HG02852 (cell line): ENCODE measurements around the gene PPFIA3.
"Not testable (repeated sequence)": the region's sequence is repeated elsewhere in the genome, so short reads cannot be mapped to it uniquely, and the experiment has no call there.

ENCODE experiments used
- ATAC-seq: cut with Tn5 transposase; IDR thresholded peaks from one replicate; pipeline ENCODE4 v1.9.1; 2021; ENCODE audit warnings: mild to moderate bottlenecking, moderate library complexity; ENCODE audit not compliant: unreplicated experiment

Gene PPFIA3

DNA sequence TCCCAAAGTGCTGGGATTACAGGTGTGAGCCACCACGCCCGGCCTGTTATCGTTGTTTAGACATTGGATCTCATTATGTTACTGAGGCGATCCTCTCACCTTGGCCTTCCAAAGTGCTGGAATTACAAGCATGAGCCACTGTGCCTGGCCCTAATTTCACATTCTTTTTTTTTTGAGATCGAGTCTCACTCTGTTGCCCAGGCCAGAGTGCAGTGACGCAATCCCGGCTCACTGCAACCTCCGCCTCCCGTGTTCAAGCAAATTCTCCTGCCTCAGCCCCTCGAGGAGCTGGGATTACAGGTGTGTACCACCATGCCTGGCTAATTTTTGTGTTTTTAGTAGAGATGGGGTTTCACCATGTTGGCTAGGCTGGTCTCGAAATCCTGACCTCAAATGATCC is 3.9 kb downstream of the PPFIA3 start:
- not testable (repeated sequence) for ATAC-seq

DNA sequence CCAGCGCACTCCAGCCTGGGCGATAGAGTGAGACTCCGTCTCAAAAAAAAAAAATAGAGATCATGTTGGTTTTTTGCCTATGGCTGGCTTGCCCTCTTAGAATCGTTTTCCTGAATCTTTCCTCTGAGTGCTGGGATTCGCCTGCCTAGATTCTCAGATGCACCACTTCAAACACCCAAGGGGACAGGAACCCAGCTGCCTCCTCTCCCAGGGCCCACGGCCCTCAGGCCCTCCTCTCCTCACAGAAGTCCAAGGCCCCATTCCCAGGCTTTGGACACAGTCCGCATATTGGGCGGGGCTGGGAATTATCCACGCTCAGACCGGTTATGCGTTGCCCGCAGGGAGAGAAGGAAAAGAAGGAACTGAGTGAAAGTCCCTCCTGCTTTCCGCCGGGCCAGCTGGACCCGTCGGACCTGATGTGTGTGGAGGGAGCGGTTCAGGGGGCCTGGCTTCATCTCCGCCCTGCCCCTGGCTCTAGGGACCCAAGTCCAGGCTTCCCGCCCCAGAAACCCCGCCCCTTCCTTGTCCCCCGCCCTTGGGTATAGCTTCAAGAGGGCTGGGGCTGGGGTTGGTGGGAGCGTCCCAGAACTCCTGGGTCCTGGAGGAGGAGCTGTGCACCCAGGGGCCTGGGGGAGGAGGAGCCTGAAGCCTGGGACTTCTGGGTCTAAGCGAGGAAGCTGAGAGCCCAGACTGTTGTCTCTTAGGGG is 5.8 kb downstream of the PPFIA3 start:
- ATAC-seq = no peak

DNA sequence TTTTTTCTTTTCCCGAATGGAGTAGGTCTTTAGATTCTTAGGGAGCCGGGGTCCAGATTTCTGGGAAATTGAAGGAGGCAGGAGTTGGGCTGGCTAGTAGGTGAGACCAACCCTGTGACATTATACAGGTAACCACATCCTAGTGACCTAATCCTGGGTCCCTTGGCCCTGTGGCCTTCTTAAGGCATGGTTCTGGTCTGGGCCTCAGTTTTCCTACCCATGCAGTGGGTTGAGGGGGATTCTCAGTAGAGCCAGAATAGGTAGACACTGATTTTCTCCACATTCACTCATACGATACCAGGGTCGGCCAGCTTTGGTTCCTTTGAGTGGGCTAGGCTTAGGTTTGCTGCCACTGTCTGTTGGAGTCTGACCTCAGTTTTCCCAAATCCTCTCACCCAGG is 7.2 kb downstream of the PPFIA3 start:
- ATAC-seq = no peak

DNA sequence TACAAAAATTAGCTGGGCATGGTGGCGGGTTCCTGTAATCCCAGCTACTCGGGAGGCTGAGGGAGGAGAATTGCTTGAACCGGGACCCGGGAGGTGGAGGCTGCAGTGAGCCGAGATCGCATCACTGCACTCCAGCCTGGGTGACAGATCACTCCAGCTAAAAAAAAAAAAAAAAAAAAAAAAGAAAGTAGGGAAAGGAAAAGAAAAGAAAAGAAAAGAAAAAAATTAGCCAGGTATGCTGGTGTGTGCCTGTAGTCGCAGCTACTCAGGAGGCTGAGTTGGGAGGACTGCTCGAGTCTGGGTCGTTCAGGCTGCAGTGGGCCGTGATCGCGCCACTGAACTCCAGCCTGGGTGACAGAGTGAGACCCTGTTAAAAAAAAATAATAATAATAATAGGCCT is 7.9 kb downstream of the PPFIA3 start:
- ATAC-seq = not testable (repeated sequence)

DNA sequence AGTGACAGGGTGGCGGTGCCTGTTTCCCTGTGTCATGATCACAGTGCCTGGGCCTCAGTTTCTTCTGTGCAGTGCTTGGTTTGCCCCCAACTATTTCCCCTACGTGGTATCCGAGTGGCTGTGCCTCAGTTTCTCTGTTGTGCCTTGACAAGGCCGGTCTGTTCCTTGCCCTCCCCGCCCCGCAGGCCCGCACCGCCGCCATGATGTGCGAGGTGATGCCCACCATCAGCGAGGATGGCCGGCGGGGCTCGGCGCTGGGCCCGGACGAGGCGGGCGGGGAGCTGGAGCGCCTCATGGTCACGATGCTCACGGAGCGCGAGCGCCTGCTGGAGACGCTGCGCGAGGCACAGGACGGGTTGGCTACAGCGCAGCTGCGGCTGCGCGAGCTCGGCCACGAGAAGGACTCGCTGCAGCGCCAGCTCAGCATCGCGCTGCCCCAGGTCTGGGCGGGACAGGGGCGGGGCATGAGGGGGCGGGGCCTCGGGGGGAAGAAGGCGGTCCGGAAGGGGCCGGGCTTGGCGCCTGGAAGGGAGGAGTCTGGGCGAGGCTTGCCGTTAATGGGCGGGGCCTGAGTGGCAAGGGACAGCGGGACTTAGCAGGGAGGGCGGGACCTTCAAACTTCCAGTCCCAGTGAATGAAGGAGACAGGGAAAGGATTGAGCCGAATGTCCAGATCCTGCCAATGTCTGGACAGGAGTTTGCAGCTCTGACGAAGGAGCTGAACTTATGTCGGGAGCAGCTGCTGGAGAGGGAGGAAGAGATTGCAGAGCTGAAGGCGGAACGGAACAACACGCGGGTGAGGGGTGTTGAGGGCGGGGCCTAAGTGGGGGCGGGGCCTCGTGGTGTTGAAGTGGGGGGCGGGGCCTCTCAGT is 8.6 kb downstream of the PPFIA3 start:
- peak; percentile 91 for ATAC-seq

DNA sequence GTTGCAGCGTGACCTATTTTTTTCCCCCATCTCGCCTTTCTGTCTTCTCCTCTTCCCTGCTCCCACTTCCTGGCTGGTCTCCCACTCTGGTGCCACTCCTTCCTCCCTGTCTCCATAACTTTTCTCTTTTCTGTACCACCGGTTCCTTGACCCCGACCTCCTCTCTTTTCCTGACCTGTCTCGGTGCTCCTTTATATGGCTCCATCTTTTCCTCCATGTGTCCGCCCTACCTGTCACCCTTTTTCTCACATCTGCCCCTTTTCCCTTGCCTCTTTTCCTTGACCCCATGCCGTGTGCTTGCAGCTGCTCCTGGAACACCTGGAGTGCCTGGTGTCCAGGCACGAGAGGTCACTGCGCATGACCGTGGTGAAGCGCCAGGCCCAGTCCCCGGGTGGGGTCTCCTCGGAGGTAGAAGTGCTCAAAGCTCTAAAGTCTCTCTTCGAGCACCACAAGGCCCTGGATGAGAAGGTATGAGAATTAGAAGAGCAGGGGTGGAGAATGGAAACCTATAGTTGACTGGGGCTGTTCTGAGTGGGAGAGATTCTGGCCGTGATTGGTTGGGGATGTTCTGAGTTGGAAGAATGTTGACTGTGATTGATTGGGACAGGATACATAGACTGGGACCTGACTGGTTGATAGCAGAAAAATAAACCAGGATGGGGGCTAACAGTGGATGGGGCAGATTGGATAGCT is 9.3 kb downstream of the PPFIA3 start:
- ATAC-seq = no peak

DNA sequence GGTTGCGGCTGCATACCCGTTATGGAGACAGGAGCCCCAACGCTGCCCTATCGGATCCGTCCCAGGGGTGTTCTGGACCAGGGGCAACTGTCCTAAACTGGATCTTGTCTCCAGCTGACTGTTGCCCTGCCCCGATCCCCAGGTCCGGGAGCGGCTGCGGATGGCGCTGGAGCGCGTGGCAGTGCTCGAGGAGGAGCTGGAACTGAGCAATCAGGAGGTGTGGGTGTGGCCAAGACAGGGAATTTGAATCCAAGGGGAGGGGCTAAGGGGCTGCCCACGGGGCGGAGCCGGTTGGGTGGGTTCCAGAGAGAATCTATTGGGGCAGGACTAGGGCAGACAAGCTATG is 9.9 kb downstream of the PPFIA3 start:
- no peak for ATAC-seq

DNA sequence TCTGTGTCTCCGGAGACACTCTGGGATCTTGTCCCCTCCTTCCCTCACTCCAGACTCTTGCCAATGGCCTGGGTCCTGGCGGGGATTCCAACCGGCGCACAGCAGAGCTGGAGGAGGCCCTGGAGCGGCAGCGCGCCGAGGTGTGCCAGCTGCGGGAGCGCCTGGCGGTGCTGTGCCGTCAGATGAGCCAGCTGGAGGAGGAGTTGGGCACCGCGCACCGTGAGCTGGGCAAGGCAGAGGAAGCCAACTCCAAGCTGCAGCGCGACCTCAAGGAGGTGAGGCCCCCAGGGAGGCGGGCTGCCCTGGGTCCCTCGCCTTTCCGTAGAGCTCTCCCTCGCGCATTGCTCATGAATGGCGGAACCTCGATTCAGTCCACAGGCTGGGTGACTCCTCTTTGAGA is 11.0 kb downstream of the PPFIA3 start:
- ATAC-seq = no peak

DNA sequence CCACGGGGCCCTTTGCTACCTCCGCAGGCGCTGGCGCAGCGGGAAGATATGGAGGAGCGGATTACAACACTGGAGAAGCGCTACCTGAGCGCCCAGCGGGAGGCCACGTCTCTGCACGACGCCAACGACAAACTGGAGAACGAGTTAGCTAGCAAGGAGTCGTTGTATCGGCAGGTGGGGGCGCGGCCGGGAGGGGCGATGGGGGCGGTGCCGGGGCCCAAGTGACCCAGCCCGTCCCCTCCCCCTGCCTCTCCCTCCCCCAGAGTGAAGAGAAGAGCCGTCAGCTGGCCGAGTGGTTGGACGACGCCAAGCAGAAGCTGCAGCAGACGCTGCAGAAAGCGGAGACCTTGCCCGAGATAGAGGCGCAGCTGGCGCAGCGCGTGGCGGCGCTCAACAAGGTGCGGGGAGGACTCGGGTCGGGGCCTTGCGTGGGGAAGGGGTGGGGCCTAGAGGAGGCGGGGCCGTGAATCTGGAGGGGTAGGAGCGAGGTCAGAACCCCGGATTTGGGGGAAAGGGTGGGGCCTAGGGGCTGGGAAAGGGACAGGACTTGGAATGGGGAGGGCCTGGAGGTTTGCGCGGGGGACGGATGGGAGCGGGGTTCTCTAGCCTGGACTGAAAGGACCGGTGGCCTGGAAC is 13.7 kb downstream of the PPFIA3 start:
- ATAC-seq = no peak

DNA sequence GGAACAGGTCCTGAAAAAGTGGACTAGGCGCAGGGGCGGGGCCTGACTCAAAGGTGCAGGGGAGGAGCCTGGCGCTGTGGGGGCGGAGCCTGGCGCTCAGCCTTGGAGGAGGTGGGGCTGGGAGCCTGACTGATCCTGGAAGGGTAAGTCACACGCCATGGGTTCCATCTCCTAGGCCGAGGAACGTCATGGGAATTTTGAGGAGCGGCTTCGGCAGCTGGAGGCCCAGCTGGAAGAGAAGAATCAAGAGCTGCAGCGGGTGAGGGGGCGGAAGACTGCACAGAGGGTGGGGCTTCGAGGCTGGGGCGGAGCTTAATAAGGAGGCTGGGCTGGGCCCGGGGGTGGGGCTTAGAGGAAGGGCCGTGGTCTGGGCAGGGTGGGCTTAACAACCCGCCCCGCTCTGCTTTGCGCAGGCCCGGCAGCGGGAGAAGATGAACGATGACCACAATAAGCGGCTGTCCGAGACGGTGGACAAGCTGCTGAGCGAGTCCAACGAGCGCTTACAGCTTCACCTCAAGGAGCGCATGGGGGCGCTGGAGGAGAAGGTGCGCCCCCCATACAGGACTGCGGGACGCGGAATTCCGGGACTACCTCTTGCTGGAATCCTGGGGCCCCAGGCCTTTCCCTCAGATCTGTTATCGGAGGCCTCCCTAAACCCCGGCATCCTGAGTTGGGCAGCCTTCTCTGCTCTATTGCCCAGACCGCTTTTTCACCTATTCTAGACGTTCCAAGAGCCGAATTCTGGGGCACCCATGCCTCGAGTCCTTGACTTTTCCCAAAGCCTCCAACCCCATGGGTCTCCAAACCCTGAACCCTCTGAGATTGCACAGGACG is 14.5 kb downstream of the PPFIA3 start:
- no peak for ATAC-seq

DNA sequence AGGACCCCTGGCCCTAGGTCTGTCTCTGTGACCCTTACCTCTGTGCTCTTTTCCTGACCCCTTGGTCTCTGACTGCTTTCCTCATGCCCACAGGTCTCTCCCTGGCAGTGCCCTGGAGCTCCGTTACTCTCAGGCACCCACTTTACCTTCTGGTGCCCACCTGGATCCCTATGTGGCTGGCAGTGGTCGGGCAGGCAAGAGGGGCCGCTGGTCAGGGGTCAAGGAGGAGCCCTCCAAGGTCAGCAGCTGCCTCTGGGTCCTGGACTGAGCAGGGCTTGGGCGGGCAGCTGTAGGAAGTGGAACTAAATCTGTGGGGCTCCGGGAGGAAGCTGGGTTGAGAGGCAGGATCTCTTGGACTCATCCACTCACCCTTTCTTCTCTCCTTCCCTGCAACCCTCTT is 16.3 kb downstream of the PPFIA3 start:
- ATAC-seq = no peak

DNA sequence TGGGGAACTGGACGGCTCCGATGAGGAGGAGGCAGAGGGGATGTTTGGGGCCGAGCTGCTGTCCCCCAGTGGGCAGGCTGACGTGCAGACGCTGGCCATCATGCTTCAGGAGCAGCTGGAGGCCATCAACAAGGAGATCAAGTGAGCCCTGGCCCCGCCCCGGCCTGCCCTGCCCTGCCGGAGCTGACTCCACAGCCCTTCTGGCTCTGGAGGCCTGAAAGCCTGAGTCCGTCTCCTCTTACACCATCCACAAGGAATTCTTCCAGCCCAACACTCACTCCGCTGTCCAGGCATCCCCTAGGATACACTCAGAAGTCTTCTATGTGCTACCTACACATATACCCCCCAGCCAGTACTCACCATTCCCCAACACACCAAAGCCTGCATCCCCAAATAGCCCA is 17.4 kb downstream of the PPFIA3 start:
- ATAC-seq = no peak

DNA sequence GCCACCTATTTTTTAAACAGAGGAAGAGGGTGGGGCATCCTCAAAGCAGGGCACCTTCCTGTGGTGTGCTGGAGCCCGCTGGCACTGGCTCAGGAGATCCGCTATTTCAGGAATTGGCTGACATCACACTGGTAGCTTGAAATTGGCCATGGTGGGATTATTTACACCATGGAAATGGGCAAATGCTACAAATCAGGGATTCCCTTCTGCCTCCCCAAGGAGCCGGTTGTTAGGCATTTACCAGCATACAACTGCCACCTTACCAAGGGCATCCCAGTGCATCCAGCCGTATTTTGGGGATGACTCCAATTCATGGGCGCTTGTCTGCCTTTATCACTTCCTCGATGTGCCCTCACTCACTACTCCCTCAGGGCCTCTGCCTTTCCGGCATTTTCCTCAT is 21.6 kb downstream of the PPFIA3 start:
- ATAC-seq = no peak

DNA sequence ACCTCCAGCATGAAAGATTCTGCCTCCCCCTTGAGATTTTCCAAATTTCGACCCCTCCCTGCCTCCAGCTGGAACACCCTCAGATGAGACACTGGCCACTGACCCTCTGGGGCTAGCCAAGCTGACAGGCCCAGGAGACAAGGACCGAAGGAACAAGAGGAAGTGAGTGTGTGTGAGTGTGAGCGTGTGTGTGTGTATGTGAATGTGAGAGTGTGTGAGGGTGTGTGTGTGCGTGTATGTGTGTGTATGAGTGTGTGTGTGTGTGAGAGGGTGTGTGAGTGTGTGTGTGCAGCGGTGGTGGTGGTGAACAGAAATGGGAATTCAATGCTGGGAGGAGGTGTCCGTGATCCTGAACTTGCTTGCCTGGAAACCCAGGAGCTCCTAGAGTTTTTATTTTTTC is 22.0 kb downstream of the PPFIA3 start:
- no peak for ATAC-seq

DNA sequence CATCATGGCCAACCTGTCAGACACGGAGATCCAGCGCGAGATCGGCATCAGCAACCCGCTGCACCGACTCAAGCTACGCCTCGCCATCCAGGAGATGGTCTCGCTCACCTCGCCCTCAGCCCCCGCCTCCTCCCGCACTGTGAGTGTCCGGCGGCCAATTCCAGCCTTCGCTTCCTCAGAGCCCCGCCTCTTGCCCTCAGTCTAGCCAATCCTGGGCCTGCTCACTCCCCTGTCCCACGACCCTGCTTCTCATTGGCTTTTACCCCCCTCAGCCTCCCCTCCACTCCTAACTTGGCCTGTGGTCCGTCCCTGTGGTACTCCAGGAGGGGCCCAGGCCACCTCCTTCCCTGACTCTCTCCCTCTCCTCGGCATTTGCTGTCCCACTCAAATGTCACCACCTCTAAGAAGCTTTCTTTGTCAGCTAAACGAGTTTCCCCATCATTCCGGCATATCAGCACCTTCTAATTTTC is 23.6 kb downstream of the PPFIA3 start:
- ATAC-seq = no peak

DNA sequence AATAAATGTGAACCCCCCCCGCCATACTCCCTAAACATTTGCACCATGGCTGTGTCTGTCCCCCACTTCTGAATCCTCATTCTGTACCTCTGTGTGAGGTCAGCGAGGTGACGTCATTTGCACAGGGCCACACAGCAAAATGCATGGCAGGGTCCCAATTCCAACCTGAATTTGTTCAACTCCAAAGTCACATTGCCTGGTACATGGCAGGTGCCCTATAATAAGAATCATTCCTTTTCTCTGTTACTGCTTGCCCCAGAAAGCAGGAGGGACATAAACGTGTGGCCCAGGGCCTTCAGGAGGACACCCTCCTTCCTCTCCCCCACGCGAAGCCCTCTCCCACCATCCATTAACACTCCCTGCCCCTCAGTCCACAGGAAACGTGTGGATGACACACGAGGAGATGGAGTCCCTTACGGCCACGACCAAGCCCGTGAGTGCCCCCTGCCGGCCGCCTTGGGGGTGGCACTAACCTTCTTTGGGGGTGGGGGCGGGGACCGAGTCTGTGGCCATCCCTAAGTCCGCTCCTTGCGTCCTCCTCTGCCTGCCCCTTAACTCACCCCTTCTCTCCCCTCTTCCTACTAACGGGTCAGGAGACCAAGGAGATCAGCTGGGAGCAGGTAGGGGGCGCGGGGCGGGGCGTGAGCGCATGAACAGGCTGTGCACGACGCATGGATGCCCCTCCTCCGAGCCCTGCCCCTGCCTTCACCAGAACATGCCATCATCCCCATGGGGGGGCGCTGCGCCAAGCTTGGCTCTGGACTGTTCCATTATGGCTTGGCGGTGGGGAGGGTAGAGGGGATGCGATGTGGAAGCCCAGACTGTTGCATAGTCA is 26.4 kb downstream of the PPFIA3 start:
- ATAC-seq = no peak

DNA sequence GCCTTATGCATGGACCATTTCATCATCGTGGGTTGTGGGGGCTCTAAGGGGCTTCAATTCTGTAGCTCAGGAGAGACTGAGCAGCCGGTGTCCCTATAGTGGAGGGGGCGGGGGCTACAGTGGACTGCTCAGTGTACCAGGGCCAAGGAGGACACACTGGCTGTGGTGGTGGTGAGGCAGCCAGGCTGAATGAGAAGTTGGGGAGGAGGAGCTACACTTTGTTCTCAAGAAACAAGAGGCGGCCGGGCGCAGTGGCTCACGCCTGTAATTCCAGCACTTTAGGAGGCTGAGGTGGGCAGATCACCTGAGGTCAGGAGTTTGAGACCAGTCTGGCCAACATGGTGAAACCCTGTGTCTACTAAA is 27.0 kb downstream of the PPFIA3 start:
- not testable (repeated sequence) for ATAC-seq

DNA sequence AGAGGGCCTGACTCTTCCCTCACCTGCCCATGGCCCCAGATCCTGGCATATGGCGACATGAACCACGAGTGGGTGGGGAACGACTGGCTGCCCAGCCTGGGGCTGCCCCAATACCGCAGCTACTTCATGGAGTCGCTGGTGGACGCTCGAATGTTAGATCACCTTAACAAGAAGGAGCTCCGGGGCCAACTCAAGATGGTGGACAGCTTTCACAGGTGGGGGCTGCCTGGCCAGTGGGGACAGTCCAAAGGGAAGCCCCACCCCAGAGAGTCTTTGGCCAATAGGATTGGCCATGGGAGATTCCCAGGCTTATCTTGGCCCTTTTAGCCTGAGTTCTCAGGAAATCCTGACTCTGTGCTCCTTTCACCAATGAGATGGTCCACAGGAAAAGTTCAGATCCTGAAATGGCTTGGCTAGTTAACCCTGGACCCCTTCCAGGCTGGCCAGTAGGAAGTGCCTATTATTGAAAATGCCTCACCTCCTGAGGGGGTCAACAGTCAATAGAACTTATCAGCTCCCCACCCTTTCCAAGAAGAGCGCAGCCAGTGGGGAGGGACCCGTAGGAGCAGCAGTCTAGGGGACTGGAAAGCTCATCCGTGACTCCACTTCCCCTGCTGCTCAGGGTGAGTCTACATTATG is 28.8 kb downstream of the PPFIA3 start:
- no peak for ATAC-seq
